Measurements from ENCODE around the gene SAMD5.

DNA sequence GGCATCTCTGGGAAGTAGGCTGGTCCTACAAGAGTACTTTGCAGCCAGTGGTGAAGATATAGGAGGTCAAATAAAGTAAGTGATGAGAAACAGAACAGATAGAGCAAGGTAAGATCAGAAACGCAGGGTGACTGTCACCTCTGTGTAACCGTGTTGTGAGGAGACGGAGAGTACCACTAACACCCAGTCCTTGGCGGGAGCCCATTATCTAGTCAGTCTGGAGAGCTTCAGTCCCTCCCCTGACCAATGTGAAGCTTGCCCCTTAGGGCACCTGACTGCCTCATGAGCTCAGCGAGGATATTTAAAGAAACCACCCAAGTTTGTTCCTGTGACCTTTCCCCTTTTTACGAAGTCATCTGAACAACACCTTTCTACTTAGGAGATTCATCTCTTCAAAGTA, 110.0 kb downstream of the SAMD5 start:
- TF ChIP-seq, protein P1, sequence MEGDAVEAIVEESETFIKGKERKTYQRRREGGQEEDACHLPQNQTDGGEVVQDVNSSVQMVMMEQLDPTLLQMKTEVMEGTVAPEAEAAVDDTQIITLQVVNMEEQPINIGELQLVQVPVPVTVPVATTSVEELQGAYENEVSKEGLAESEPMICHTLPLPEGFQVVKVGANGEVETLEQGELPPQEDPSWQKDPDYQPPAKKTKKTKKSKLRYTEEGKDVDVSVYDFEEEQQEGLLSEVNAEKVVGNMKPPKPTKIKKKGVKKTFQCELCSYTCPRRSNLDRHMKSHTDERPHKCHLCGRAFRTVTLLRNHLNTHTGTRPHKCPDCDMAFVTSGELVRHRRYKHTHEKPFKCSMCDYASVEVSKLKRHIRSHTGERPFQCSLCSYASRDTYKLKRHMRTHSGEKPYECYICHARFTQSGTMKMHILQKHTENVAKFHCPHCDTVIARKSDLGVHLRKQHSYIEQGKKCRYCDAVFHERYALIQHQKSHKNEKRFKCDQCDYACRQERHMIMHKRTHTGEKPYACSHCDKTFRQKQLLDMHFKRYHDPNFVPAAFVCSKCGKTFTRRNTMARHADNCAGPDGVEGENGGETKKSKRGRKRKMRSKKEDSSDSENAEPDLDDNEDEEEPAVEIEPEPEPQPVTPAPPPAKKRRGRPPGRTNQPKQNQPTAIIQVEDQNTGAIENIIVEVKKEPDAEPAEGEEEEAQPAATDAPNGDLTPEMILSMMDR (IDR thresholded peaks at IDR 0.05 in 2 of 3, conservative IDR thresholded peaks at IDR 0.05 in 1 of 3; ENCODE audit: borderline replicate concordance in 1 of 3, insufficient read depth in 1 of 3, low read depth in 2 of 3, low read length in 2 of 3): no peak
- no peak for TF ChIP-seq YY1 (IDR thresholded peaks at IDR 0.05; ENCODE audit: extremely low read depth, insufficient replicate concordance, low read depth, low read length)
- TF ChIP-seq RAD21 (IDR thresholded peaks at IDR 0.05; ENCODE audit: low read depth): no peak
- no peak for TF ChIP-seq ZFX (IDR thresholded peaks at IDR 0.05)
- TF ChIP-seq, protein P2, sequence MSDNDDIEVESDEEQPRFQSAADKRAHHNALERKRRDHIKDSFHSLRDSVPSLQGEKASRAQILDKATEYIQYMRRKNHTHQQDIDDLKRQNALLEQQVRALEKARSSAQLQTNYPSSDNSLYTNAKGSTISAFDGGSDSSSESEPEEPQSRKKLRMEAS (IDR thresholded peaks at IDR 0.05): no peak
- TF ChIP-seq POLR2A (IDR thresholded peaks at IDR 0.05; ENCODE audit: borderline replicate concordance, extremely low read depth, insufficient read depth, insufficient read length): no peak
